K562 (cell line): Measurements from ENCODE around the gene NRF1.
"Not testable (repeated sequence)": the region's sequence is repeated elsewhere in the genome, so short reads cannot be mapped to it uniquely, and the experiment has no call there.

Source experiments
- EGR1 ChIP-seq: fragments of 450-650 bp; conservative IDR thresholded peaks from 2 replicates; pipeline ENCODE4 v1.6.1; 2017; ENCODE audit warnings: mild to moderate bottlenecking
- TBL1XR1 ChIP-seq, 2 experiments: IDR thresholded peaks; 2 replicates each; pipeline ENCODE4 v1.6.1; 2012; ENCODE audit warnings: improper control_type of control experiment in 2 of 2, low read length in 2 of 2, mild to moderate bottlenecking in 1 of 2
- TOE1 ChIP-seq, 2 experiments: fragments of 450-650 bp in 1 of 2; sonication (generic) in 1 of 2; formaldehyde crosslinking in 1 of 2; IDR thresholded peaks; 2 replicates each; pipeline versions ENCODE4 v1.7.1 to v1.8.0; 2016 to 2022; ENCODE audit warnings: borderline replicate concordance in 2 of 2, mild to moderate bottlenecking in 2 of 2, antibody characterized with exemption in 1 of 2, inconsistent platforms in 1 of 2, low read depth in 1 of 2, missing genetic modification reagents in 1 of 2, moderate library complexity in 1 of 2
- ZKSCAN1 ChIP-seq: fragments of 150-350 bp; IDR thresholded peaks from 2 replicates; pipeline ENCODE4 v1.6.1; 2016; ENCODE audit warnings: low read depth, low read length
- ZKSCAN8 ChIP-seq: fragments of 200-800 bp; sonication (Bioruptor generic); IDR thresholded peaks from 2 replicates; pipeline ENCODE4 v1.6.1; 2016; ENCODE audit warnings: missing genetic modification characterization, missing compliant biosample characterization
- TF ChIP-seq, protein P1 (sequence below), 3 experiments: IDR thresholded peaks in 2 of 3; conservative IDR thresholded peaks in 1 of 3; 2 replicates each; pipeline ENCODE4 v1.5.1; 2011 to 2012; ENCODE audit warnings: low read length in 3 of 3, mild to moderate bottlenecking in 3 of 3, control low read depth in 2 of 3, improper control_type of control experiment in 1 of 3, inconsistent platforms in 1 of 3, low read depth in 1 of 3, mixed read lengths in 1 of 3, moderate library complexity in 1 of 3; ENCODE audit not compliant: insufficient read depth in 2 of 3
- TF ChIP-seq, protein P2 (sequence below), 2 experiments: fragments of 450-650 bp in 1 of 2; sonication (generic) in 1 of 2; formaldehyde crosslinking in 1 of 2; IDR thresholded peaks; 2 replicates each; pipeline versions ENCODE4 v1.7.1 to v1.9.0; 2016 to 2022; ENCODE audit warnings: inconsistent platforms in 1 of 2, mild to moderate bottlenecking in 1 of 2, missing genetic modification reagents in 1 of 2
- TF ChIP-seq, protein P3 (sequence below): sonication (generic); formaldehyde crosslinking; IDR thresholded peaks from 2 replicates; pipeline ENCODE4 v1.8.1; 2022; ENCODE audit warnings: missing genetic modification reagents
- TF ChIP-seq, protein P4 (sequence below): IDR thresholded peaks from 2 replicates; pipeline ENCODE4 v1.6.1; 2014; ENCODE audit warnings: antibody characterized with exemption

DNA sequence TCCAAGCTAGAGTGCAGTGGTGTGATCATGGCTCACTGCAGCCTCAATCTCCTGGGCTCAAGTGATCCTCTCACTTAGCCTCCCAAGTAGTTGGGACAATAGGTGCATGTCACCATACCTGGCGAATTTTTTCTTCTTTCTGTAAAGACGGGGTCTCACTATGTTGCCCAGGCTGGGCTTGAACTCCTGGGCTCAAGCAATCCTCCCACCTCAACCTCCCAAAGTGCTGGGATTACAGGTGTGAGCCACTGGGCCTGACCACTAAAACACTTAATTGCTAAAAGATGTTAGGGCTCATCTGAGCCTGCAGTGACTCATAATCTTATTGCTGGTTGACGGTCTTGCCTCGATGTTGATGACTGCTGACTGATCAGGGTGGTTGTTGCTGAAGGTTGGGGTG is 63.0 kb downstream of the NRF1 start:
- not testable (repeated sequence) for TF ChIP-seq ZKSCAN8 (CRISPR knock-in tag); TBL1XR1 (IDR thresholded peaks at IDR 0.05; ENCODE audit: low read length in 2 of 2); TOE1 (IDR thresholded peaks at IDR 0.05; ENCODE audit: borderline replicate concordance); TOE1 (CRISPR knock-in tag; IDR thresholded peaks at IDR 0.05; ENCODE audit: borderline replicate concordance, low read depth); EGR1; ZKSCAN1
- TF ChIP-seq, protein P1, sequence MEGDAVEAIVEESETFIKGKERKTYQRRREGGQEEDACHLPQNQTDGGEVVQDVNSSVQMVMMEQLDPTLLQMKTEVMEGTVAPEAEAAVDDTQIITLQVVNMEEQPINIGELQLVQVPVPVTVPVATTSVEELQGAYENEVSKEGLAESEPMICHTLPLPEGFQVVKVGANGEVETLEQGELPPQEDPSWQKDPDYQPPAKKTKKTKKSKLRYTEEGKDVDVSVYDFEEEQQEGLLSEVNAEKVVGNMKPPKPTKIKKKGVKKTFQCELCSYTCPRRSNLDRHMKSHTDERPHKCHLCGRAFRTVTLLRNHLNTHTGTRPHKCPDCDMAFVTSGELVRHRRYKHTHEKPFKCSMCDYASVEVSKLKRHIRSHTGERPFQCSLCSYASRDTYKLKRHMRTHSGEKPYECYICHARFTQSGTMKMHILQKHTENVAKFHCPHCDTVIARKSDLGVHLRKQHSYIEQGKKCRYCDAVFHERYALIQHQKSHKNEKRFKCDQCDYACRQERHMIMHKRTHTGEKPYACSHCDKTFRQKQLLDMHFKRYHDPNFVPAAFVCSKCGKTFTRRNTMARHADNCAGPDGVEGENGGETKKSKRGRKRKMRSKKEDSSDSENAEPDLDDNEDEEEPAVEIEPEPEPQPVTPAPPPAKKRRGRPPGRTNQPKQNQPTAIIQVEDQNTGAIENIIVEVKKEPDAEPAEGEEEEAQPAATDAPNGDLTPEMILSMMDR (IDR thresholded peaks at IDR 0.05 in 2 of 3, conservative IDR thresholded peaks at IDR 0.05 in 1 of 3; ENCODE audit: insufficient read depth in 2 of 3, low read depth in 1 of 3, low read length in 3 of 3), result not testable (repeated sequence)
- TF ChIP-seq, protein P2, sequence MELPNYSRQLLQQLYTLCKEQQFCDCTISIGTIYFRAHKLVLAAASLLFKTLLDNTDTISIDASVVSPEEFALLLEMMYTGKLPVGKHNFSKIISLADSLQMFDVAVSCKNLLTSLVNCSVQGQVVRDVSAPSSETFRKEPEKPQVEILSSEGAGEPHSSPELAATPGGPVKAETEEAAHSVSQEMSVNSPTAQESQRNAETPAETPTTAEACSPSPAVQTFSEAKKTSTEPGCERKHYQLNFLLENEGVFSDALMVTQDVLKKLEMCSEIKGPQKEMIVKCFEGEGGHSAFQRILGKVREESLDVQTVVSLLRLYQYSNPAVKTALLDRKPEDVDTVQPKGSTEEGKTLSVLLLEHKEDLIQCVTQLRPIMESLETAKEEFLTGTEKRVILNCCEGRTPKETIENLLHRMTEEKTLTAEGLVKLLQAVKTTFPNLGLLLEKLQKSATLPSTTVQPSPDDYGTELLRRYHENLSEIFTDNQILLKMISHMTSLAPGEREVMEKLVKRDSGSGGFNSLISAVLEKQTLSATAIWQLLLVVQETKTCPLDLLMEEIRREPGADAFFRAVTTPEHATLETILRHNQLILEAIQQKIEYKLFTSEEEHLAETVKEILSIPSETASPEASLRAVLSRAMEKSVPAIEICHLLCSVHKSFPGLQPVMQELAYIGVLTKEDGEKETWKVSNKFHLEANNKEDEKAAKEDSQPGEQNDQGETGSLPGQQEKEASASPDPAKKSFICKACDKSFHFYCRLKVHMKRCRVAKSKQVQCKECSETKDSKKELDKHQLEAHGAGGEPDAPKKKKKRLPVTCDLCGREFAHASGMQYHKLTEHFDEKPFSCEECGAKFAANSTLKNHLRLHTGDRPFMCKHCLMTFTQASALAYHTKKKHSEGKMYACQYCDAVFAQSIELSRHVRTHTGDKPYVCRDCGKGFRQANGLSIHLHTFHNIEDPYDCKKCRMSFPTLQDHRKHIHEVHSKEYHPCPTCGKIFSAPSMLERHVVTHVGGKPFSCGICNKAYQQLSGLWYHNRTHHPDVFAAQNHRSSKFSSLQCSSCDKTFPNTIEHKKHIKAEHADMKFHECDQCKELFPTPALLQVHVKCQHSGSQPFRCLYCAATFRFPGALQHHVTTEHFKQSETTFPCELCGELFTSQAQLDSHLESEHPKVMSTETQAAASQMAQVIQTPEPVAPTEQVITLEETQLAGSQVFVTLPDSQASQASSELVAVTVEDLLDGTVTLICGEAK (IDR thresholded peaks at IDR 0.05), result not testable (repeated sequence)
- TF ChIP-seq, protein P2 (CRISPR knock-in tag; IDR thresholded peaks at IDR 0.05), result not testable (repeated sequence)
- TF ChIP-seq, protein P3, sequence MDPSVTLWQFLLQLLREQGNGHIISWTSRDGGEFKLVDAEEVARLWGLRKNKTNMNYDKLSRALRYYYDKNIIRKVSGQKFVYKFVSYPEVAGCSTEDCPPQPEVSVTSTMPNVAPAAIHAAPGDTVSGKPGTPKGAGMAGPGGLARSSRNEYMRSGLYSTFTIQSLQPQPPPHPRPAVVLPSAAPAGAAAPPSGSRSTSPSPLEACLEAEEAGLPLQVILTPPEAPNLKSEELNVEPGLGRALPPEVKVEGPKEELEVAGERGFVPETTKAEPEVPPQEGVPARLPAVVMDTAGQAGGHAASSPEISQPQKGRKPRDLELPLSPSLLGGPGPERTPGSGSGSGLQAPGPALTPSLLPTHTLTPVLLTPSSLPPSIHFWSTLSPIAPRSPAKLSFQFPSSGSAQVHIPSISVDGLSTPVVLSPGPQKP (CRISPR knock-in tag), result not testable (repeated sequence)
- TF ChIP-seq, protein P4, sequence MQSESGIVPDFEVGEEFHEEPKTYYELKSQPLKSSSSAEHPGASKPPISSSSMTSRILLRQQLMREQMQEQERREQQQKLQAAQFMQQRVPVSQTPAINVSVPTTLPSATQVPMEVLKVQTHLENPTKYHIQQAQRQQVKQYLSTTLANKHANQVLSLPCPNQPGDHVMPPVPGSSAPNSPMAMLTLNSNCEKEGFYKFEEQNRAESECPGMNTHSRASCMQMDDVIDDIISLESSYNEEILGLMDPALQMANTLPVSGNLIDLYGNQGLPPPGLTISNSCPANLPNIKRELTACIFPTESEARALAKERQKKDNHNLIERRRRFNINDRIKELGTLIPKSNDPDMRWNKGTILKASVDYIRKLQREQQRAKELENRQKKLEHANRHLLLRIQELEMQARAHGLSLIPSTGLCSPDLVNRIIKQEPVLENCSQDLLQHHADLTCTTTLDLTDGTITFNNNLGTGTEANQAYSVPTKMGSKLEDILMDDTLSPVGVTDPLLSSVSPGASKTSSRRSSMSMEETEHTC, result not testable (repeated sequence)
